Adipocyte (in vitro differentiated cells): Measurements from ENCODE around the gene BLOC1S5.

ENCODE experiments used
- DNase-seq: peaks from one replicate; pipeline ENCODE4 v3.0.0-alpha.2; 2015; ENCODE audit warnings: low read depth
- H3K27me3 ChIP-seq: replicated peaks from 2 replicates; pipeline ENCODE4 v1.7.0; 2013; ENCODE audit warnings: mild to moderate bottlenecking, low read length, moderate library complexity; ENCODE audit not compliant: control insufficient read depth, insufficient read depth
- H3K36me3 ChIP-seq: 2 replicates; pipeline ENCODE4 v1.7.0; 2013; ENCODE audit warnings: low read length, mild to moderate bottlenecking, moderate library complexity; ENCODE audit not compliant: control insufficient read depth, insufficient read depth, severe bottlenecking
- H3K4me1 ChIP-seq: 2 replicates; pipeline ENCODE4 v1.7.0; 2013; ENCODE audit warnings: mild to moderate bottlenecking, low read length, moderate library complexity; ENCODE audit not compliant: control insufficient read depth, insufficient read depth
- H3K4me3 ChIP-seq: 2 replicates; pipeline ENCODE4 v1.7.0; 2013; ENCODE audit warnings: mild to moderate bottlenecking, low read length, moderate library complexity
- H3K9ac ChIP-seq: 2 replicates; pipeline ENCODE4 v1.7.0; 2013; ENCODE audit warnings: mild to moderate bottlenecking, low read length, moderate library complexity
- H3K9me3 ChIP-seq: 2 replicates; pipeline ENCODE4 v1.7.0; 2013; ENCODE audit warnings: mild to moderate bottlenecking, low read length, moderate library complexity; ENCODE audit not compliant: control insufficient read depth

Gene BLOC1S5

DNA sequence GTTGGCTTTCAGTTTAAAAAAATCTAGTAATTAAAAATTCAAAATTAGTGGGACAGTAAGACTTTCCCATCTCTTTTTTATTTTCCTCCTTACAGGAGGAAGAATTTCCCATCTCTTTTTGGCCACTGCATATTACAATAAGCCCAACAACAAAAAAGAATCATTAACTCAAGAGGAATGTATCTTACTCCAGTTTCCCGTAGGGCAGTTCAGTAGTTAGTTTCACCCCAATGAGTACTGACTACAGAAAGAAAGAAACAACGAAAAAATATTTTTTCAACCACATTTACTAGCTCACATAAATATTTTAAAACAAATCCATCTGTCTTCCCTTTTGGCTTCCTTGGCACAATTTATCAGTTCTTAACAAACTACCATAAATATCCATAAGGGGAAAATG, 14.9 kb upstream of the BLOC1S5 start:
- Histone ChIP-seq H3K9ac (no peak overlapping the region), H3K27me3 (no peaks in the 10 kb centered on the region), H3K4me3 (no peak overlapping the region), H3K4me1 (peaks cover 47% of the 10 kb centered on the region), H3K9me3 (no peaks in the 10 kb centered on the region), H3K36me3 (no peaks in the 10 kb centered on the region)
- no peak for DNase-seq

DNA sequence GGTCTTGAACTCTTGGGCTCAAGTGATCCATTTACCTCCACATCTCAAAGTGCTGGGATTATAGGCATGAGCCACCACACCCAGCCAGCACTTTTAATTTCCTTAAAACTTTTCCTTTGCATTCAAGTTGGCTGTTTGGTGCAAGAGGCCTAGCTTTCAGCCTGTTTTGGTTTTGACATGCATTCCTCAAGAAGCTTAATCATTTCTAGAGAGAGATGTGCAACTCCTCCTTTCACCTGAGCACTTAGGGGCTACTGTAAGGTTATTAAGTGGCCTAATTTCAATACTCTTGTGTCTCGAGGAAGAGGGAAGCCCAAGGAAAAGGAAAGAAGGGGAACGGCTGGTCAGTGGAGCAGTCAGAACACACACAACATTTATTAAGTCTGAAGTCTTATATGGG, 13.8 kb upstream of the BLOC1S5 start:
- Histone ChIP-seq H3K9ac (no peak overlapping the region), H3K4me1 (peaks cover 42% of the 10 kb centered on the region), H3K27me3 (no peaks in the 10 kb centered on the region), H3K36me3 (no peaks in the 10 kb centered on the region), H3K4me3 (no peak overlapping the region), H3K9me3 (no peaks in the 10 kb centered on the region)
- DNase-seq = no peak

DNA sequence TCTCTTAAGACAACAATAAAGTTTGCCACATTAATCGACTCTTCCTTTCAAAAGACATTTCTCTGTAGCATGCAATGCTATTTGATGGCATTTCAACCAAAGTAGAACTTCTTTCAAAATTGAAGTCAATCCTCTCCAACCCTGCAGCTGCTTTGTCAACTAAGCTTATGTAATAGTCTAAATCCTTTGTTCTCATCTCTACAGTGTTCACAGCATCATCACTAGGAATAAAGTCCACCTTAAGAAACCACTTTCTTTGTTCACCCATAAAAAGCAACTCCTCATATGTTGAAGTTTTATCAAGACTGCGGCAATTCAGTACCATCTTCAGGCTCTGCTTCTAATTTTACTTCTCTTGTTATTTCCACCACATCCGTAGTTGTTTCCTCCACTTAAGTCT, 11.5 kb upstream of the BLOC1S5 start:
- H3K9ac ChIP-seq = no peak overlapping the region
- peaks cover 31% of the 10 kb centered on the region for H3K4me1 ChIP-seq

DNA sequence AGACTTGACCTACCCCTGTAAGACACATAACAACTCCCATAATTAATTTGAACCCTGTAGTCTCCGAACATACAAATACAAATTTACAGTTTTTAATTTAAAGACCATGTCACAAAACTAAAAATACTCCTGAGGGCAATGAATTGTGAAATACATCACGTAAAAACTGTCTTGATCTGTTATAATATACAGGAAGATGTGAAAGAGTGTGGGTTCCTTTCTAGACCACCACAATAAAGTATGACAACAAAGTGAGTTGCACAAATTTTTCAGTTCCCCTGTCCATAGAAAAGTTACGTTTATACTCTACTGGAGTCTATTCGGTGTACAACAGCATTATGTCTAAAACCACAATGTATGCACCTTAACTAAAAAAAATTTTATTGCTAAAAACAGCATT, 11.0 kb upstream of the BLOC1S5 start:
- H3K36me3 ChIP-seq = no peaks in the 10 kb centered on the region
- H3K9ac ChIP-seq = no peak overlapping the region
- no peak for DNase-seq
- no peaks in the 10 kb centered on the region for H3K27me3 ChIP-seq
- H3K4me1 ChIP-seq = peaks cover 26% of the 10 kb centered on the region
- H3K4me3 ChIP-seq = no peak overlapping the region
- H3K9me3 ChIP-seq = no peaks in the 10 kb centered on the region

More for the DNA sequence above, 11.5 kb upstream of the BLOC1S5 start:
- H3K36me3 ChIP-seq = no peaks in the 10 kb centered on the region
- no peaks in the 10 kb centered on the region for H3K9me3 ChIP-seq
- no peak for DNase-seq
- H3K4me3 ChIP-seq = no peak overlapping the region
- no peaks in the 10 kb centered on the region for H3K27me3 ChIP-seq

DNA sequence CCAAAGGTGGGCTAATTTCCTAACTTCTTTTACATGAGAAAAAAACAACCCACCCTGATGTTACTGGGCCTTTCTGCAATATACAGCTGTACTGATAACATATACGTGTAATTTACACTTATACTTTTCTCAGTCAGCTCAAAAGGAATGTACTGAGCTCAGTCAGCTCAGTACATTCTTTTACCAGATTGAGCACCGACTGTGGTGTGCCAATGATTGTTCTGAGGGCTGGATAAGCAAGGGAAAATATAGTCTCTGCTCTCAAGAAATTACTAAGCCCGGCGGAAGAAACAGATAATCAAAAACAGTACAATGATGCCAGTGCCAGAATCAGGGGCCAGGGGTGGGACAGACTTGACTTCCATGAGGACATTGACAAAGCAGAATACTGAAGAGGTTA, 10.0 kb upstream of the BLOC1S5 start:
- DNase-seq = peak; percentile 46
- Histone ChIP-seq H3K4me1 (peaks cover 24% of the 10 kb centered on the region), H3K9ac (peak overlapping the region; percentile 42), H3K36me3 (no peaks in the 10 kb centered on the region), H3K27me3 (no peaks in the 10 kb centered on the region), H3K4me3 (peak overlapping the region; percentile 47), H3K9me3 (no peaks in the 10 kb centered on the region)

DNA sequence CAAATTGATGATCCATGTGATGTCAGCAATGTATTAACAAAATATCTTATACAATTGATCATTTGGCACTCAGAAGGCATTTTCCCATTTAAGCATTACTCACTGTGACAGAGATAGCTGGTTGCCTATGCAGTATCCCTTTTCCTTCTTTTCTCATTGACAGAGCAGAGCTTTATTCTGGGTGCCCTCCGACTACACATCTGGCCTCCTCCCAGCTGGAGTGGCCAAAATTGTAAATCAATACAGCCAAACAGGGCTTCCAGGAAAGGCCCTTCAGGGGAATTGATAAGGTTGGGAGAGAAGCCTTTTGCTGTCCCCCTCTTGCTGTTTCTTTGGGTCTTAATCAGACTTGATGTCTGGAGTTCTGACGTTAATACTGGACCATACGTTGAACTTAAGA, 9.6 kb upstream of the BLOC1S5 start:
- Histone ChIP-seq H3K9me3 (no peaks in the 10 kb centered on the region), H3K27me3 (no peaks in the 10 kb centered on the region), H3K4me3 (peak overlapping the region; percentile 47), H3K9ac (peak overlapping the region; percentile 42), H3K36me3 (no peaks in the 10 kb centered on the region), H3K4me1 (peaks cover 25% of the 10 kb centered on the region)
- DNase-seq = no peak

DNA sequence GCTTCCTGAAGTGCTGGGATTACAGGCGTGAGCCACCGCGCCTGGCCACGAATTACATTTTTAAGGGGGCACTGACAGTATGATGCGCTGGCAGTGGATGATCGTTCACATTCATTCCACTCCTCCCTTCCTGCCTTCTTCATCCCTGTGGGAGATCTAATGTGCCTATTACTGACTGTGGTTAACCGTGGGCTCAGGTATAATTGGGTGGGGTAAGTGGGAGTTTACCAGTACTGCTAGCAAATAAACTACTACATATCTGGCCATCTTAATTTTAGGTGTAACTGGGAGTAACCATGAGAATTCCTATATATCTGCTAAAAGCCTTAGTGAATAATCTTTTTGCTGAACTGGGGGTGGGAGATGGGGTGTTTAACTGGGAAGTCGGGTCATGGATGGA, 6.5 kb upstream of the BLOC1S5 start:
- H3K9me3 ChIP-seq = no peaks in the 10 kb centered on the region
- H3K27me3 ChIP-seq = no peaks in the 10 kb centered on the region
- peaks cover 21% of the 10 kb centered on the region for H3K4me1 ChIP-seq
- DNase-seq = no peak
- no peak overlapping the region for H3K4me3 ChIP-seq
- no peak overlapping the region for H3K9ac ChIP-seq
- H3K36me3 ChIP-seq = no peaks in the 10 kb centered on the region

DNA sequence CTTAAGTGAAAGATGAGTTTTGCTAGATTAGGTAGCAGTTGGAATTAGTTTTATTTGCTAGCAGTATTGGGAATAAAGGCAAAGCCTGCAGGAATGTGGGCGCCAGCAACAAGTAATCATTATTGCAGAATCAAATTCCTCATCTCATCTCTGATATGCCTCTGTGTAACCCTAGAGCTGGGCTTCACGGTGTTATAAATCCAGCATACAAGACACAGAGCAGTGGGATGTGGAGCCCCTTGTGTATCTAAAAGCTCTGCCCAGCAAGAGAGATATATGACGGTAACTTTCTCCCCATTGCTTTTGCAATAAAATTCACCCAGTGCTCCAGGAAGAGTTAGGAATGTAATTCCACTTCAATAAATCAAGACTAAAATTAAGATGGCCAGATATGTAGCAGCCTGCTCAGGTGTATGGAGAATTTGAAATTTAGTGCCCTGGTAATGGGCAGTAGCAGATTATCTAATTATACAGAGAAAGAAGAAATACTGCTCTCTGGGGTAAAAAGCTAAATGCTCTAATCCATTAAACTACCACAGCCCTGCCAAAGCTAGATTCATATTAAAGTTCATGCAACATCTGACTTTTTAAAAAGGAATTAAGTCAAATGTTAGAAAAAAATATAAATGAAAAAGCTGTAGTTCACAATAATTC, 5.6 kb upstream of the BLOC1S5 start:
- Histone ChIP-seq H3K36me3 (no peaks in the 10 kb centered on the region), H3K4me3 (no peak overlapping the region), H3K9ac (no peak overlapping the region), H3K4me1 (peaks cover 21% of the 10 kb centered on the region), H3K9me3 (no peaks in the 10 kb centered on the region), H3K27me3 (no peaks in the 10 kb centered on the region)
- no peak for DNase-seq

DNA sequence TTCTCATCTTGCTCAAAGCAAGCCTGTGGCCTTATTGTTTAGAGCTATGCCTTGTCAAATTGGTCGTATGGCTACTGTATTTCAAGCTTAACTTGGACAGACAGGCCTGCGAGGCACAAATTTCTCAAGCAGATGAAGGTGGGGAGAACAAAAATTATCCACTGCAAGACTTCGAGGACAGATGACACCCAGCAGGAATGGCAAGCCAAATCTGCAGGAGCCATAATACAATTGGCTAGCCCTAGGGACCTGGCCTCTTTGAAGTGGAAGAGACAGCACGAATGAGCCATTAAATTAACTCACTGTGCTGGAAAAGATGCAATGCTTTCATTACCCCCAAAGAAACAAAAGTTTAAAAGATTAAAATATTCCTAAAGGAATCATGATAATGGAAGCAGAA, 5.0 kb upstream of the BLOC1S5 start:
- H3K4me3 ChIP-seq = no peak overlapping the region
- DNase-seq = no peak
- peaks cover 19% of the 10 kb centered on the region for H3K4me1 ChIP-seq
- no peaks in the 10 kb centered on the region for H3K36me3 ChIP-seq
- no peaks in the 10 kb centered on the region for H3K27me3 ChIP-seq
- H3K9me3 ChIP-seq = no peaks in the 10 kb centered on the region
- no peak overlapping the region for H3K9ac ChIP-seq

DNA sequence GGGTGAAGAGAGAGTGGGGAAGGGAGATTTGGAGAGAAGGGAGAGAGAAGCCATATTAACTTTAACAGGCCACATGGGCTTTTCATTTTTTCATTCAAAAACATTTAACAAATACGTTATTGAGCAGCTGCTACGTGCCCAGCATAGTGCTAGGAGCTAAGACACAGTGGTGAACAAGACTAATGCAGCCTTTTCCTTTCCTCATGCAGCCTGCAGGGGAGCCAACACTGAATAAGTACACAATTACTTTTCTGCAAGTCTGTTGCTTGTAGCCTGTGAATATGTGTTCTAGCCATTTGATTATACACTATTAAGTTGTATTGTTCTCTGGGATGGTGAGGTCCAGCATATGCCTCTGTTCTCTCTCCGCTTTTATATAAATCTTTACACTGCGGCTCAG, 1.9 kb upstream of the BLOC1S5 start:
- Histone ChIP-seq H3K27me3 (no peaks in the 10 kb centered on the region), H3K36me3 (peaks cover 6% of the 10 kb centered on the region), H3K9ac (no peak overlapping the region), H3K4me3 (no peak overlapping the region), H3K9me3 (no peaks in the 10 kb centered on the region), H3K4me1 (peaks cover 15% of the 10 kb centered on the region)
- no peak for DNase-seq

DNA sequence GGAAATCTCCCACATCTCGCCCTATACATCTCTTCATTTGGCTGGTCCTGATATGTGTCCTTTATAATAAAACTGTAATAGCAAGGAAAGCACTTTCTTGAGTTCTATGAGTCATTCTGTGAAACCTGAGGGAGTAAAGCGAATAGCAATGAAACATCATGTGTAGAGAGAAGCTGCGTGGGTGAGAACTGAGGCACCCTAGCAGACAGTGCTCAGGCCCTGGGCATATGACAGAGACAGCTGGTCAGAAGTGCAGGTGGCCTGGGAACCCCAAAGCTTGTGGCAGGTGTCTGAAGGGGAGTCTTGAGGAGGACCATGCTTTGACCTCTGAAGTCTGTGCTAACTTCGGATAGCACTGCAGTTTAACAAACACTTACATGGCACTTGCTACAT, 1.3 kb upstream of the BLOC1S5 start:
- H3K9ac ChIP-seq = no peak overlapping the region
- H3K27me3 ChIP-seq = no peaks in the 10 kb centered on the region
- no peak for DNase-seq

More for the DNA sequence above, 1.3 kb upstream of the BLOC1S5 start:
- Histone ChIP-seq H3K4me3 (no peak overlapping the region), H3K4me1 (peaks cover 15% of the 10 kb centered on the region), H3K36me3 (peaks cover 6% of the 10 kb centered on the region), H3K9me3 (no peaks in the 10 kb centered on the region)
